Stimulated activated CD8-positive, alpha-beta memory T cell treated with anti-CD3 and anti-CD28 coated beads, Interleukin-12 subunit alpha, Interleukin-12 subunit beta, amount 100 ng/mL, for 1 hour (primary cell): ENCODE results near the gene ZNF260.

Source experiments
- DNase-seq: peaks from one replicate; pipeline ENCODE4 v3.0.0-alpha.2; 2020; ENCODE audit warnings: low read depth

Gene ZNF260

GRCh38 chr19:36489920-36490415 is 38.1 kb downstream of the ZNF260 start:
- peak; percentile 52 for DNase-seq

GRCh38 chr19:36489118-36489919 is 38.8 kb downstream of the ZNF260 start, which contains the start of gene ZNF566:
Gene ZNF566, minus strand, starts transcription at chr19:36489561. Its CDS starts 13,004 bp downstream, at chr19:36476557.
- peak; percentile 84 for DNase-seq

GRCh38 chr19:36488846-36489117 is 39.3 kb downstream of the ZNF260 start:
- DNase-seq: peak; percentile 12

GRCh38 chr19:36488118-36488845 is 39.8 kb downstream of the ZNF260 start:
- no peak for DNase-seq

GRCh38 chr19:36483653-36484052 is 44.4 kb downstream of the ZNF260 start:
- no peak for DNase-seq

GRCh38 chr19:36482876-36483275 is 45.2 kb downstream of the ZNF260 start:
- no peak for DNase-seq
